ENCODE measurements around the gene CCDC88C.
"Not testable (repeated sequence)": the region's sequence is repeated elsewhere in the genome, so short reads cannot be mapped to it uniquely, and the experiment has no call there.

Gene CCDC88C

GRCh38 chr14:91226360-91226759 lies 191.3 kb downstream of the CCDC88C start:
- H2AFZ ChIP-seq (ENCODE audit: low read length, unreplicated experiment); H3K27ac ChIP-seq (ENCODE audit: low read depth, low read length); H3K4me3 ChIP-seq (ENCODE audit: low read depth, low read length); H3K79me2 ChIP-seq (ENCODE audit: control insufficient read depth, insufficient read depth, low read length, unreplicated experiment); H3K27me3 ChIP-seq (ENCODE audit: insufficient read depth, low read length): not testable (repeated sequence)
- Histone ChIP-seq H3K4me1 (ENCODE audit: control insufficient read depth, insufficient read depth, low read length, unreplicated experiment) (peaks cover 41% of the 10 kb centered on the region), H3K36me3 (ENCODE audit: insufficient read depth, low read length) (peaks cover 12% of the 10 kb centered on the region; the same call in 1 of the 2 replicates)

- peaks cover 16% of the 10 kb centered on the region; the same call in 1 of the 2 replicates for H3K36me3 ChIP-seq (ENCODE audit: insufficient read depth, low read length)
- no peaks in the 10 kb centered on the region for H3K27me3 ChIP-seq (ENCODE audit: insufficient read depth, low read length)
- H3K79me2 ChIP-seq (ENCODE audit: control insufficient read depth, insufficient read depth, low read length, unreplicated experiment) = no peaks in the 10 kb centered on the region
- no peak overlapping the region for H2AFZ ChIP-seq (ENCODE audit: low read length, unreplicated experiment)
- no peak overlapping the region for H3K4me3 ChIP-seq (ENCODE audit: low read depth, low read length)
- H3K4me1 ChIP-seq (ENCODE audit: control insufficient read depth, insufficient read depth, low read length, unreplicated experiment) = peaks cover 38% of the 10 kb centered on the region
- no peak overlapping the region for H3K27ac ChIP-seq (ENCODE audit: low read depth, low read length)
Measured at GRCh38 chr14:91225025-91225424, 192.6 kb downstream of the CCDC88C start.

- H2AFZ ChIP-seq (ENCODE audit: low read length, unreplicated experiment) = no peak overlapping the region
- H3K4me1 ChIP-seq (ENCODE audit: control insufficient read depth, insufficient read depth, low read length, unreplicated experiment) = peaks cover 20% of the 10 kb centered on the region
- H3K36me3 ChIP-seq (ENCODE audit: insufficient read depth, low read length) = peaks cover 17% of the 10 kb centered on the region; the same call in 1 of the 2 replicates
- H3K27ac ChIP-seq (ENCODE audit: low read depth, low read length) = 0 out of 2 replicates have a peak overlapping the region, but pooled peaks have one; percentile 16
- H3K79me2 ChIP-seq (ENCODE audit: control insufficient read depth, insufficient read depth, low read length, unreplicated experiment) = no peaks in the 10 kb centered on the region
- H3K27me3 ChIP-seq (ENCODE audit: insufficient read depth, low read length) = no peaks in the 10 kb centered on the region
- H3K4me3 ChIP-seq (ENCODE audit: low read depth, low read length) = no peak overlapping the region
Measured at GRCh38 chr14:91223028-91223783, 194.4 kb downstream of the CCDC88C start.
